Panc1 (cell line): Measurements from ENCODE around the gene CFAP77. TPM values are rescaled to one million over a fixed set of nuclear protein-coding genes. Genes with fewer than 3 reads are reported as not detected.

Source experiments
- ATAC-seq: fragments of 200-7000 bp; cut with Tn5 transposase; 2 replicates; pipeline ENCODE4 v1.9.1; 2020; ENCODE audit warnings: mild to moderate bottlenecking, moderate library complexity
- BruUV-seq: library from RNA; stranded (reverse); fragments of 400-500 nt; replicated peaks from 2 replicates; lab custom pipeline; 2021; lab: Mats Ljungman, UMichigan
- CTCF ChIA-PET: fragments of 300-600 bp; sonication (Branson Sonifier 250); formaldehyde crosslinking; loops from one replicate; lab custom pipeline; 2022; ENCODE audit warnings: antibody characterized with exemption; lab: Charles Lee
- POLR2A ChIA-PET: fragments of 300-600 bp; sonication (Branson Sonifier 250); formaldehyde crosslinking; loops from one replicate; lab custom pipeline; 2022; ENCODE audit warnings: antibody characterized with exemption; lab: Charles Lee
- DNase-seq: peaks from one replicate; pipeline ENCODE4 v3.0.0-alpha.2; 2010; ENCODE audit warnings: low read depth, low spot score
- H3K27ac ChIP-seq: 2 replicates; pipeline ENCODE4 v1.5.1; 2011; ENCODE audit warnings: mild to moderate bottlenecking, low read length, inconsistent platforms
- H3K27me3 ChIP-seq: fragments of 200-500 bp; sonication (Bioruptor generic); 2 replicates; pipeline ENCODE4 v1.6.0; 2014; ENCODE audit warnings: low read length, inconsistent platforms; ENCODE audit not compliant: control insufficient read depth, insufficient read depth
- H3K36me3 ChIP-seq: fragments of 200-500 bp; sonication (Bioruptor generic); 2 replicates; pipeline ENCODE4 v1.5.1; 2014; ENCODE audit warnings: inconsistent platforms, mild to moderate bottlenecking, low read length, moderate library complexity; ENCODE audit not compliant: control insufficient read depth, insufficient read depth
- H3K4me1 ChIP-seq: 2 replicates; pipeline ENCODE4 v1.5.1; 2011; ENCODE audit warnings: inconsistent platforms, mild to moderate bottlenecking, low read length, moderate library complexity; ENCODE audit not compliant: control insufficient read depth, insufficient read depth
- H3K4me3 ChIP-seq, 2 experiments: 2 replicates each; pipeline ENCODE4 v1.5.1; 2011 to 2012; ENCODE audit warnings: low read depth in 2 of 2, low read length in 2 of 2, mild to moderate bottlenecking in 2 of 2, inconsistent platforms in 1 of 2, moderate library complexity in 1 of 2
- H3K9me3 ChIP-seq: fragments of 200-500 bp; sonication (Bioruptor generic); 2 replicates; pipeline ENCODE4 v1.5.1; 2014; ENCODE audit warnings: low read depth, mild to moderate bottlenecking, inconsistent platforms, low read length, moderate library complexity; ENCODE audit not compliant: control insufficient read depth, insufficient read depth
- POLR2AphosphoS5 ChIP-seq: IDR thresholded peaks from 2 replicates; pipeline ENCODE4 v1.6.1; 2012; ENCODE audit warnings: mild to moderate bottlenecking, low read depth, low read length, moderate library complexity
- SIN3A ChIP-seq: IDR thresholded peaks from 2 replicates; pipeline ENCODE4 v1.6.1; 2012; ENCODE audit warnings: low read depth, mild to moderate bottlenecking, low read length, moderate library complexity, borderline replicate concordance; ENCODE audit not compliant: insufficient read depth
- TCF7L2 ChIP-seq: IDR thresholded peaks from 2 replicates; pipeline ENCODE4 v1.6.1; 2011; ENCODE audit warnings: mild to moderate bottlenecking, low read depth, low read length, inconsistent platforms
- in situ Hi-C: cut with HindIII; loops from 2 replicates; pipeline ENCODE4 v1.10.0; 2016; ENCODE audit warnings: low sequenced_read_pairs, low pct_unique_long_range_greater_than_20kb
- intact Hi-C: fragments of 100-400 bp; cut with micrococcal nuclease; formaldehyde crosslinking; loops from one replicate; pipeline ENCODE4 v1.10.0; 2022; ENCODE audit not compliant: unreplicated experiment
- total RNA-seq: library from RNA; stranded (reverse); gene quantifications from one replicate; pipeline ENCODE4 v1.2.1, GENCODE V29; 2021; ENCODE audit not compliant: unreplicated experiment
- TF ChIP-seq, protein P1 (sequence below), 2 experiments: IDR thresholded peaks; 2 replicates each; pipeline ENCODE4 v1.6.1; 2011 to 2012; ENCODE audit warnings: low read depth in 2 of 2, control low read depth in 1 of 2, low read length in 1 of 2, mild to moderate bottlenecking in 1 of 2, moderate library complexity in 1 of 2; ENCODE audit not compliant: insufficient read depth in 1 of 2
- TF ChIP-seq, protein P2 (sequence below): fragments of 450-650 bp; IDR thresholded peaks from 2 replicates; pipeline ENCODE4 v1.5.1; 2017; ENCODE audit warnings: mild to moderate bottlenecking

Gene CFAP77
- total RNA-seq, 1 experiment from 2014 or later = not detected

DNA sequence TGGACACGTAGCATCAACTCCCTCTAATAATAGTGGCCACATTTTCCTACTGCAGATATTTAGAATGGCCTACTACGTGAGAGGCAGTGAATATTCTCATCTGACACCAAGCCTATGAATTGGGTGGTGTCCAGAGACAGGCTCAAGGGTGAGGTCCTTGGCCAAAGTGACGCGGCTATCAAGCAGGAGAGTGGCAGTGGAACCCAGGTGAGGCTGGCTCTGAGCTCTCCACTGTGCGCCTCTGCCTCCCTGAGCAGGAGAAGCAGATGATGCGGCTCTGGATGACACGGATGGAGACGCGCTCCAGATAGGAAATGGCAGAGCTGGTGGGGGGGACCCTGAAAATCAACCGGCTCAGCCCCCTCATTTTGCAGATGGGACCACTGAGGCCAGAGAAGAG lies 69.7 kb downstream of the CFAP77 start:
- intact Hi-C loops (no loop called here), in situ Hi-C loops (no loop called here)
- ChIA-PET POLR2A (no interaction called here), CTCF (no interaction called here)
- Histone ChIP-seq H3K36me3 (no peaks in the 10 kb centered on the region), H3K4me3 (no peak overlapping the region), H3K27me3 (no peaks in the 10 kb centered on the region), H3K27ac (no peak overlapping the region), H3K9me3 (no peaks in the 10 kb centered on the region), H3K4me1 (no peaks in the 10 kb centered on the region)
- no TSS peak for BruUV-seq
- no peak for ATAC-seq
- DNase-seq = no peak
- TF ChIP-seq, protein P1, sequence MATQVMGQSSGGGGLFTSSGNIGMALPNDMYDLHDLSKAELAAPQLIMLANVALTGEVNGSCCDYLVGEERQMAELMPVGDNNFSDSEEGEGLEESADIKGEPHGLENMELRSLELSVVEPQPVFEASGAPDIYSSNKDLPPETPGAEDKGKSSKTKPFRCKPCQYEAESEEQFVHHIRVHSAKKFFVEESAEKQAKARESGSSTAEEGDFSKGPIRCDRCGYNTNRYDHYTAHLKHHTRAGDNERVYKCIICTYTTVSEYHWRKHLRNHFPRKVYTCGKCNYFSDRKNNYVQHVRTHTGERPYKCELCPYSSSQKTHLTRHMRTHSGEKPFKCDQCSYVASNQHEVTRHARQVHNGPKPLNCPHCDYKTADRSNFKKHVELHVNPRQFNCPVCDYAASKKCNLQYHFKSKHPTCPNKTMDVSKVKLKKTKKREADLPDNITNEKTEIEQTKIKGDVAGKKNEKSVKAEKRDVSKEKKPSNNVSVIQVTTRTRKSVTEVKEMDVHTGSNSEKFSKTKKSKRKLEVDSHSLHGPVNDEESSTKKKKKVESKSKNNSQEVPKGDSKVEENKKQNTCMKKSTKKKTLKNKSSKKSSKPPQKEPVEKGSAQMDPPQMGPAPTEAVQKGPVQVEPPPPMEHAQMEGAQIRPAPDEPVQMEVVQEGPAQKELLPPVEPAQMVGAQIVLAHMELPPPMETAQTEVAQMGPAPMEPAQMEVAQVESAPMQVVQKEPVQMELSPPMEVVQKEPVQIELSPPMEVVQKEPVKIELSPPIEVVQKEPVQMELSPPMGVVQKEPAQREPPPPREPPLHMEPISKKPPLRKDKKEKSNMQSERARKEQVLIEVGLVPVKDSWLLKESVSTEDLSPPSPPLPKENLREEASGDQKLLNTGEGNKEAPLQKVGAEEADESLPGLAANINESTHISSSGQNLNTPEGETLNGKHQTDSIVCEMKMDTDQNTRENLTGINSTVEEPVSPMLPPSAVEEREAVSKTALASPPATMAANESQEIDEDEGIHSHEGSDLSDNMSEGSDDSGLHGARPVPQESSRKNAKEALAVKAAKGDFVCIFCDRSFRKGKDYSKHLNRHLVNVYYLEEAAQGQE (IDR thresholded peaks at IDR 0.05; ENCODE audit: insufficient read depth in 1 of 2, low read depth in 2 of 2, low read length in 1 of 2) = no peak
- TF ChIP-seq, protein P2, sequence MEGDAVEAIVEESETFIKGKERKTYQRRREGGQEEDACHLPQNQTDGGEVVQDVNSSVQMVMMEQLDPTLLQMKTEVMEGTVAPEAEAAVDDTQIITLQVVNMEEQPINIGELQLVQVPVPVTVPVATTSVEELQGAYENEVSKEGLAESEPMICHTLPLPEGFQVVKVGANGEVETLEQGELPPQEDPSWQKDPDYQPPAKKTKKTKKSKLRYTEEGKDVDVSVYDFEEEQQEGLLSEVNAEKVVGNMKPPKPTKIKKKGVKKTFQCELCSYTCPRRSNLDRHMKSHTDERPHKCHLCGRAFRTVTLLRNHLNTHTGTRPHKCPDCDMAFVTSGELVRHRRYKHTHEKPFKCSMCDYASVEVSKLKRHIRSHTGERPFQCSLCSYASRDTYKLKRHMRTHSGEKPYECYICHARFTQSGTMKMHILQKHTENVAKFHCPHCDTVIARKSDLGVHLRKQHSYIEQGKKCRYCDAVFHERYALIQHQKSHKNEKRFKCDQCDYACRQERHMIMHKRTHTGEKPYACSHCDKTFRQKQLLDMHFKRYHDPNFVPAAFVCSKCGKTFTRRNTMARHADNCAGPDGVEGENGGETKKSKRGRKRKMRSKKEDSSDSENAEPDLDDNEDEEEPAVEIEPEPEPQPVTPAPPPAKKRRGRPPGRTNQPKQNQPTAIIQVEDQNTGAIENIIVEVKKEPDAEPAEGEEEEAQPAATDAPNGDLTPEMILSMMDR = no peak
- no peak for TF ChIP-seq POLR2AphosphoS5
- no peak for TF ChIP-seq TCF7L2
- no peak for TF ChIP-seq SIN3A

- ATAC-seq = no peak
- intact Hi-C loops (no loop called here), in situ Hi-C loops (no loop called here)
- no TSS peak for BruUV-seq
- DNase-seq = no peak
- no peaks in the 10 kb centered on the region for H3K36me3 ChIP-seq
- ChIA-PET CTCF (no interaction called here), POLR2A (no interaction called here)
- no peak overlapping the region for H3K4me3 ChIP-seq
- no peak overlapping the region for H3K27ac ChIP-seq
- H3K9me3 ChIP-seq = no peaks in the 10 kb centered on the region
- no peaks in the 10 kb centered on the region for H3K4me1 ChIP-seq
- TF ChIP-seq SIN3A (no peak), TCF7L2 (no peak), POLR2AphosphoS5 (no peak)
- TF ChIP-seq, protein P1 (IDR thresholded peaks at IDR 0.05; ENCODE audit: insufficient read depth in 1 of 2, low read depth in 2 of 2, low read length in 1 of 2) = no peak
- TF ChIP-seq, protein P2 = no peak
- H3K27me3 ChIP-seq = no peaks in the 10 kb centered on the region
These were observed 71.2 kb downstream of the CFAP77 start for GRCh38 chr9:132481053-132481849.
